PC-9 (cell line): ENCODE results near the gene BBX. TPM values are rescaled to one million over a fixed set of nuclear protein-coding genes. Genes with fewer than 3 reads are reported as not detected.

ENCODE experiments used
- BruUV-seq: library from RNA; stranded (reverse); fragments of 400-500 nt; replicated peaks from 2 replicates; lab custom pipeline; 2021; lab: Mats Ljungman, UMichigan
- CTCF ChIA-PET: fragments of 300-600 bp; sonication (Branson Sonifier 250); formaldehyde crosslinking; loops from one replicate; lab custom pipeline; 2022; ENCODE audit warnings: antibody characterized with exemption; lab: Charles Lee
- POLR2A ChIA-PET: fragments of 300-600 bp; sonication (Branson Sonifier 250); formaldehyde crosslinking; loops from one replicate; lab custom pipeline; 2022; ENCODE audit warnings: antibody characterized with exemption; ENCODE audit not compliant: unreplicated experiment; lab: Charles Lee
- DNase-seq, 2 experiments: peaks; one replicate each; pipeline versions ENCODE4 v3.0.0 to v3.0.0-alpha.2; 2015 to 2022; ENCODE audit warnings: mixed read lengths in 1 of 2
- H2AFZ ChIP-seq: fragments of 200-600 bp; sonication (generic); 2 replicates; pipeline ENCODE4 v1.8.1; 2017; ENCODE audit warnings: antibody characterized with exemption
- H3F3A ChIP-seq: fragments of 200-600 bp; sonication (generic); 2 replicates; pipeline ENCODE4 v1.8.1; 2017; ENCODE audit warnings: antibody characterized with exemption, mild to moderate bottlenecking, low read depth; ENCODE audit not compliant: insufficient read depth
- H3K27ac ChIP-seq: fragments of 200-600 bp; sonication (generic); 2 replicates; pipeline ENCODE4 v1.6.1; 2016; ENCODE audit warnings: mixed run types
- H3K27me3 ChIP-seq: fragments of 200-600 bp; sonication (generic); 2 replicates; pipeline ENCODE4 v1.6.1; 2016; ENCODE audit warnings: low read depth, mixed run types; ENCODE audit not compliant: insufficient read depth
- H3K36me3 ChIP-seq: fragments of 200-600 bp; sonication (generic); 2 replicates; pipeline ENCODE4 v1.6.1; 2016; ENCODE audit warnings: low read depth, mixed run types
- H3K4me1 ChIP-seq: fragments of 200-600 bp; sonication (generic); replicated peaks from 2 replicates; pipeline ENCODE4 v1.6.1; 2016; ENCODE audit warnings: mixed run types; ENCODE audit not compliant: insufficient read depth
- H3K4me2 ChIP-seq: fragments of 200-600 bp; sonication (generic); 2 replicates; pipeline ENCODE4 v1.6.1; 2017; ENCODE audit warnings: mixed run types
- H3K4me3 ChIP-seq: fragments of 200-600 bp; sonication (generic); 2 replicates; pipeline ENCODE4 v1.6.1; 2016; ENCODE audit warnings: mixed run types
- H3K79me2 ChIP-seq: fragments of 200-600 bp; sonication (generic); 2 replicates; pipeline ENCODE4 v1.6.1; 2017; ENCODE audit warnings: low read depth, mixed run types
- H3K9me2 ChIP-seq: fragments of 200-600 bp; sonication (generic); 2 replicates; pipeline ENCODE4 v1.8.1; 2017; ENCODE audit warnings: mild to moderate bottlenecking; ENCODE audit not compliant: insufficient read depth
- H3K9me3 ChIP-seq: fragments of 200-600 bp; sonication (generic); 2 replicates; pipeline ENCODE4 v1.8.1; 2016; ENCODE audit warnings: low read depth; ENCODE audit not compliant: insufficient read depth
- H4K20me1 ChIP-seq: fragments of 200-600 bp; sonication (generic); 2 replicates; pipeline ENCODE4 v1.8.1; 2017; ENCODE audit not compliant: insufficient read depth
- CTCF ChIP-seq: fragments of 200-600 bp; sonication (generic); conservative IDR thresholded peaks from 2 replicates; pipeline ENCODE4 v1.6.1; 2017; ENCODE audit warnings: mixed run types, antibody characterized with exemption, mild to moderate bottlenecking, moderate library complexity
- EZH2 ChIP-seq: fragments of 200-600 bp; sonication (generic); IDR thresholded peaks from 2 replicates; pipeline ENCODE4 v1.8.0; 2017; ENCODE audit warnings: antibody characterized with exemption, low read depth
- intact Hi-C: fragments of 100-400 bp; cut with micrococcal nuclease; formaldehyde crosslinking; loops from one replicate; pipeline ENCODE4 v1.10.0; 2022; ENCODE audit not compliant: unreplicated experiment
- total RNA-seq: library from RNA; stranded (reverse); gene quantifications from 2 replicates; pipeline ENCODE4 v1.2.3, GENCODE V29; 2021

BBX gene
- total RNA-seq, 1 experiment from 2014 or later = 91.7 TPM

DNA sequence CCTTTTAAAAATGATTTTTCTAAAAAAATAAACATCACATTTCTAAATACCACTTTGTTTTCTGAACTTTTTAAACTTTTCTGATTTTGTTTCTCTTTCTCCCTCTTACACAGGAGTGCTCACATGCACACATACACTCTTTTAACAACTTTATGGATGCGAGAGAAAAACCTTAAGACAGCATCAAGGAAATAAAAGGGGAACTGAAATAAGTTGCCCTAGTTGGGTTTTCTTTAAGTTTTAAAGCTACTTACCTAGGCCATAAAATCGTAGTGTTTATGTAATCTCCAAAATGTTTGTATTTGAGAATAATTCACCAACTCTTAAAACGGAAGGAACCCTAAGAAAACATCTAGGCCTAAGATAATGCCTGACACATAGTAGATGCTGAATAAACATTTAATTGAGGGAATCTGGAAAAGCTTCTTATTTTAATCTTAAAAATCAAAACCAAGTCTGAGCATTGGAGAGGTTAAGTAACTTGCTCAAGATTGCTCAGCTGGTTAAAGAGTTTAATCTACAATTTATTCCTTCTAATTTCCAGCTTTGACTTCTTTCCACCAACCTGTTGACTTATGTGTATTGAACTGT is 1.2 kb upstream of the BBX start:
- H3K36me3 ChIP-seq = 0 out of 2 replicates have a peak, but pooled peaks cover 4% of the 10 kb centered on the region
- POLR2A ChIA-PET = no interaction called here
- H3K9me3 ChIP-seq = no peaks in the 10 kb centered on the region
- H2AFZ ChIP-seq = no peak overlapping the region
- TF ChIP-seq EZH2 (no peak), CTCF (no peak)
- intact Hi-C loops = loop anchor here (1.0 to 5.0 kb wide), 2 partner anchors 91 to 249 kb away; no protein-coding TSS in a partner anchor
- peaks cover 15% of the 10 kb centered on the region for H3K4me1 ChIP-seq
- CTCF ChIA-PET = no interaction called here
- no peaks in the 10 kb centered on the region for H4K20me1 ChIP-seq
- H3K79me2 ChIP-seq = peaks cover 25% of the 10 kb centered on the region
- no peaks in the 10 kb centered on the region for H3K9me2 ChIP-seq
- H3F3A ChIP-seq = peaks cover 10% of the 10 kb centered on the region
- no peak overlapping the region for H3K4me2 ChIP-seq
- no peak overlapping the region for H3K27ac ChIP-seq
- no peaks in the 10 kb centered on the region for H3K27me3 ChIP-seq
- no peak overlapping the region for H3K4me3 ChIP-seq
- no TSS peak for BruUV-seq
- DNase-seq = no peak

GRCh38 chr3:107523289-107523538 is 452 bp downstream of the BBX start:
- H3K27me3 ChIP-seq = no peaks in the 10 kb centered on the region
- intact Hi-C loops = loop anchor here (1.0 to 5.0 kb wide), 2 partner anchors 251 to 283 kb away; no protein-coding TSS in a partner anchor
- H3K36me3 ChIP-seq = peaks cover 14% of the 10 kb centered on the region; the same call in 1 of the 2 replicates
- DNase-seq = no peak
- CTCF ChIA-PET = no interaction called here
- H3F3A ChIP-seq = peaks cover 10% of the 10 kb centered on the region; the same call in 1 of the 2 replicates
- peak overlapping the region; percentile 58 for H3K27ac ChIP-seq
- peak overlapping the region; percentile 95 for H2AFZ ChIP-seq
- POLR2A ChIA-PET = no interaction called here
- H3K4me2 ChIP-seq = peak overlapping the region; percentile 88
- no peak for TF ChIP-seq CTCF
- no peak for TF ChIP-seq EZH2
- no TSS peak for BruUV-seq
- H3K9me3 ChIP-seq = no peaks in the 10 kb centered on the region
- peaks cover 41% of the 10 kb centered on the region for H3K79me2 ChIP-seq
- H3K4me1 ChIP-seq = peaks cover 23% of the 10 kb centered on the region
- H4K20me1 ChIP-seq = no peaks in the 10 kb centered on the region
- H3K9me2 ChIP-seq = no peaks in the 10 kb centered on the region
- H3K4me3 ChIP-seq = peak overlapping the region; percentile 95

DNA sequence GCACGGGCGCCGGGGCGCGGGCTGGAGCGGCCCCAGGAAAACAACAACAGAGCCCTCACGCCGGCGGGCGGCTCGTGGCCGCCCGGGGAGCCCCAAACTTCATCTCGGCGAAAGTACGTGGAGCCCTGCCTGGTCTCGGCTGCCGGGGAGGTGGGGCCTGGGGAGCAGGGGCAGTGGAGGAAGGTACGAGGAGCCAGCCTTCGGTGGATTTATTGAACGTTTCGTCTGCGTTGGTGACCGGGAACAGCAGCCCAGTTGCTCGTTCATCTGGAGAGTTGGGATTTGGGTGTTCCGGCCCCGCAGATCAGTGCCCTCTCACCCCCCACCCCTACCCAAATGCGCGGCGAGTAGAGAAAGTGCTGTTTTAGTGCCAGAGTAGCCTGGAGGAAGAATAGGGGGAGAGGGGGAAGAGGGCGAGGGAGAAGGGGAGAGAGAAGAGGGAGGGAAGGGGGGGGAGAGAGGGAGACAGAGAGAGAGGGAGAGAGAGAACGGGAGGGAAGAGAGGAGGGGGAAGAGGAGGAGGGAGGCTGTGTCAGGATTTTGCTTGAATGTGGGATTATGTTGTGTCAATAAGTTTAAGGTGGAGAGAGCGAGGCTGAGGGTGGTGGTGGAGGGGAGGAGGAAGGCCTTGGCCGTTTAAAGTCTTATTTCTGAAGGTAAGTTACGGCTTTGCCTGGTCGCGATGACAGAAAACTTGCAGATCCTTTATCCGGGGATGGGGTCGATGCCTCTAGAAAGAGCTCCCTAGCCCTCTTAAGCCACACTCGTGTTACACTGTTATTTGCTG is 970 bp downstream of the BBX start:
- H2AFZ ChIP-seq = peak overlapping the region; percentile 95
- intact Hi-C loops = loop anchor here (1.0 to 5.0 kb wide), 2 partner anchors 251 to 283 kb away; no protein-coding TSS in a partner anchor
- peaks cover 10% of the 10 kb centered on the region; the same call in 1 of the 2 replicates for H3F3A ChIP-seq
- peaks cover 42% of the 10 kb centered on the region for H3K79me2 ChIP-seq
- peak overlapping the region; percentile 88 for H3K4me2 ChIP-seq
- no peak for TF ChIP-seq EZH2
- TF ChIP-seq CTCF = no peak
- peak overlapping the region; percentile 58 for H3K27ac ChIP-seq
- H3K4me3 ChIP-seq = peak overlapping the region; percentile 95
- no TSS peak for BruUV-seq
- peaks cover 14% of the 10 kb centered on the region; the same call in 1 of the 2 replicates for H3K36me3 ChIP-seq
- H3K9me3 ChIP-seq = no peaks in the 10 kb centered on the region
- H3K27me3 ChIP-seq = no peaks in the 10 kb centered on the region
- CTCF ChIA-PET = interaction anchor here (0.9 kb wide), 1 partner anchor 94 kb away, joined by 3 read pairs; no protein-coding TSS in a partner anchor
- POLR2A ChIA-PET = interaction anchor here (0.6 to 0.8 kb wide), 2 partner anchors 25 to 1154 kb away, joined by 12 to 16 read pairs; no protein-coding TSS in a partner anchor
- H4K20me1 ChIP-seq = no peaks in the 10 kb centered on the region
- H3K4me1 ChIP-seq = peaks cover 23% of the 10 kb centered on the region
- peak; percentile 43 to 60 for DNase-seq
- no peaks in the 10 kb centered on the region for H3K9me2 ChIP-seq
